Gastroesophageal sphincter (tissue), 4 donors: Measurements from ENCODE around the gene GLRA3. TPM values are rescaled to one million over a fixed set of nuclear protein-coding genes. Genes with fewer than 3 reads are reported as not detected.

ENCODE experiments used
- ATAC-seq: fragments of 150-250 bp; one replicate; pipeline ENCODE4 v1.9.1; 2016; ENCODE audit warnings: mild to moderate bottlenecking, moderate library complexity
- H3K27ac ChIP-seq, 4 donors: fragments of 200-600 bp; sonication (generic) in 3 of 4; 1 replicate in 3 of 4; 2 replicates in 1 of 4; pipeline ENCODE4 v1.5.1; 2016 to 2019
- H3K27me3 ChIP-seq: fragments of 200-600 bp; sonication (generic); one replicate; pipeline ENCODE4 v1.5.1; 2019
- H3K36me3 ChIP-seq, 2 donors: fragments of 200-600 bp; sonication (generic); one replicate each; pipeline ENCODE4 v1.5.1; 2019; ENCODE audit warnings: control low read depth in 1 of 2
- H3K4me1 ChIP-seq, 3 donors: fragments of 200-600 bp; sonication (generic); 1 replicate in 2 of 3; 2 replicates in 1 of 3; pipeline ENCODE4 v1.5.1; 2016 to 2019; ENCODE audit warnings: control low read depth in 2 of 3
- H3K4me3 ChIP-seq, 2 donors: fragments of 200-600 bp; sonication (generic); one replicate each; pipeline ENCODE4 v1.5.1; 2019; ENCODE audit warnings: mild to moderate bottlenecking in 1 of 2, moderate library complexity in 1 of 2
- H3K9me3 ChIP-seq, 3 donors: fragments of 200-600 bp; sonication (generic); one replicate each; pipeline ENCODE4 v1.5.1; 2017 to 2019; ENCODE audit warnings: control low read depth in 2 of 3
- EP300 ChIP-seq: sonication (generic); formaldehyde crosslinking; IDR thresholded peaks from one replicate; pipeline ENCODE4 v1.6.1; 2017; ENCODE audit warnings: antibody characterized with exemption, mild to moderate bottlenecking
- POLR2A ChIP-seq, 2 donors: fragments of 450-650 bp; IDR thresholded peaks; one replicate each; pipeline ENCODE4 v1.6.1; 2017; ENCODE audit warnings: antibody characterized with exemption in 2 of 2, mild to moderate bottlenecking in 2 of 2, moderate library complexity in 1 of 2
- POLR2AphosphoS5 ChIP-seq: sonication (generic); formaldehyde crosslinking; IDR thresholded peaks from one replicate; pipeline ENCODE4 v1.6.1; 2017; ENCODE audit warnings: antibody characterized with exemption
- WGBS, 2 donors: methylation state at CpG; one replicate each; pipeline ENCODE4 v1.1.5; 2018; ENCODE audit warnings: low coverage in 1 of 2; 5-methylcytosine and 5-hydroxymethylcytosine counted together
- total RNA-seq, 4 donors: library from RNA; depleted of rRNA; stranded (reverse); fragments of >200 nt; gene quantifications; one replicate each; pipeline ENCODE4 v1.1.0, GENCODE V29; 2016
- TF ChIP-seq, protein P1 (sequence below), 4 experiments: fragments of 200-600 bp in 2 of 4; fragments of 450-650 bp in 2 of 4; sonication (generic) in 1 of 4; IDR thresholded peaks; one replicate each; pipeline ENCODE4 v1.5.1; 2017 to 2019; ENCODE audit warnings: antibody characterized with exemption in 4 of 4, mild to moderate bottlenecking in 2 of 4, moderate library complexity in 2 of 4

GLRA3 gene
- total RNA-seq, 4 donors from 2014 or later, result 0.13 TPM; not detected in 3

DNA sequence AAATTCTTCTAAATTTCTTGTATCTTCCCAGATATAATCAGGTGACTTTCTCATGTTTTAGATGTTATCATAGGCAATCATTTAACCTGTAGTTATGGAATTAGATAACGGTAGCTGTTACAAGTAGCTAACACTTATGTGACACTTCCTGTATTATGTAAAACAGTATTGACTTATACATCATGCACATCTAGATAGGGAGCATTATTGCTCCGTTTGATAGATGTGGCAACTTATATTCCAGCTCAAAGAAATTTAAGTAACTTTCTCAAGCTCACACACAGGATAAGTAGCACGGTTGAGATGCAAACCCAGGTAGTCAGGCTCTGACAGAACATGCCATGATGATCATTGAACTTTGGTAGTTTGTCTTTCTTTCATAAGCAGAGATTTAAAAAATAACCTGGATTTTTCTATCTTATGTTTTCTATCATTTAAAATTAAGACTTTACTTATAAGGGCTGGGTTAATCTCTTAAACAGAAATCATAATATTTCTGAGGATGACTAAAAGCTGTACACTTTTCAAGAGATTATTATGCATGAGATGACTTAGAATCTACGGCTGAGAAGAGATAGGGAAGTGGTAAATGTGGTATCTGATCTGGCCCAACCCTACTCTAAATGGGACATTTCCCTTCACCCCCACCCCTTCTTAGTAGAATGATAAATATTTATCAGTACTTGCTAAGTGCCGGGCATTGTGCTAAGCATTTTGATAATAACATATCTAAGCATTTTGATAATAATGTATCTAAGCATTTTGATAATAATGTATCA is 237.6 kb downstream of the GLRA3 start:
- H3K4me3 ChIP-seq, result no peak overlapping the region
- H3K36me3 ChIP-seq, result no peaks in the 10 kb centered on the region
- no peaks in the 10 kb centered on the region for H3K27me3 ChIP-seq
- TF ChIP-seq, protein P1, sequence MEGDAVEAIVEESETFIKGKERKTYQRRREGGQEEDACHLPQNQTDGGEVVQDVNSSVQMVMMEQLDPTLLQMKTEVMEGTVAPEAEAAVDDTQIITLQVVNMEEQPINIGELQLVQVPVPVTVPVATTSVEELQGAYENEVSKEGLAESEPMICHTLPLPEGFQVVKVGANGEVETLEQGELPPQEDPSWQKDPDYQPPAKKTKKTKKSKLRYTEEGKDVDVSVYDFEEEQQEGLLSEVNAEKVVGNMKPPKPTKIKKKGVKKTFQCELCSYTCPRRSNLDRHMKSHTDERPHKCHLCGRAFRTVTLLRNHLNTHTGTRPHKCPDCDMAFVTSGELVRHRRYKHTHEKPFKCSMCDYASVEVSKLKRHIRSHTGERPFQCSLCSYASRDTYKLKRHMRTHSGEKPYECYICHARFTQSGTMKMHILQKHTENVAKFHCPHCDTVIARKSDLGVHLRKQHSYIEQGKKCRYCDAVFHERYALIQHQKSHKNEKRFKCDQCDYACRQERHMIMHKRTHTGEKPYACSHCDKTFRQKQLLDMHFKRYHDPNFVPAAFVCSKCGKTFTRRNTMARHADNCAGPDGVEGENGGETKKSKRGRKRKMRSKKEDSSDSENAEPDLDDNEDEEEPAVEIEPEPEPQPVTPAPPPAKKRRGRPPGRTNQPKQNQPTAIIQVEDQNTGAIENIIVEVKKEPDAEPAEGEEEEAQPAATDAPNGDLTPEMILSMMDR (IDR thresholded peaks at IDR 0.05), result no peak
- TF ChIP-seq POLR2A (IDR thresholded peaks at IDR 0.05) (no peak), EP300 (no peak), POLR2AphosphoS5 (no peak)
- 79 to 80% methylated on average over 5 of the region's 5 CpGs for WGBS, 2 donors
- H3K4me1 ChIP-seq, result no peaks in the 10 kb centered on the region
- H3K9me3 ChIP-seq, result no peaks in the 10 kb centered on the region
- no peak overlapping the region for H3K27ac ChIP-seq
- no peak for ATAC-seq

DNA sequence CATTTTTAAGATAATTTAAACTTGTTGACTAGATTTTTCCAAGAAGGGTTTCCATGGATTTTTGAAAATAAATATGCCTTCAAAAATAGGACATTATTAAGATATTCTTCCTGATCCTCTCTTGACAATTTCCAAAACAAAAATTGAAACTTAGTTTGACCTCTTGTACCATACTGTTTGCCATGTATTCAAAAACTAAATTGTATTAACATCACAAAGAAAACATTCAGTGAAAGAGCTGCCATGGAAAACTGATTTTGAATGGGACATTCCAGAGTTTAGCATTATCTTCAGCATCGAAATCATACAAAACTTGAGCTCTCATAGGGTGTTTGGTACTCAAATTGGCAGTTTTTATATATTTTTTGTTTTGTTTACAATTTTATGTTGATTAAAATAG is 238.7 kb downstream of the GLRA3 start:
- H3K4me1 ChIP-seq, result no peaks in the 10 kb centered on the region
- 61 to 89% methylated on average over 1 of the region's 1 CpG for WGBS, 2 donors
- no peak overlapping the region for H3K4me3 ChIP-seq
- H3K9me3 ChIP-seq, result no peaks in the 10 kb centered on the region
- no peaks in the 10 kb centered on the region for H3K36me3 ChIP-seq
- no peak overlapping the region for H3K27ac ChIP-seq
- H3K27me3 ChIP-seq, result no peaks in the 10 kb centered on the region
- TF ChIP-seq POLR2AphosphoS5, result no peak
- no peak for TF ChIP-seq EP300
- TF ChIP-seq POLR2A (IDR thresholded peaks at IDR 0.05), result no peak
- TF ChIP-seq, protein P1 (IDR thresholded peaks at IDR 0.05), result no peak
- no peak for ATAC-seq

Other genes starting within 250 kb of the GLRA3 start
- gene ADAM29, start 89.1 kb upstream of the GLRA3 start, total RNA-seq, result not detected